Neutrophil (primary cell): ENCODE measurements around the gene L3MBTL3.

Experiments
- H3K27ac ChIP-seq: fragments of 200-600 bp; sonication (generic); 2 replicates; pipeline ENCODE4 v1.5.1; 2016; ENCODE audit warnings: mild to moderate bottlenecking, moderate library complexity
- H3K27me3 ChIP-seq: fragments of 200-600 bp; sonication (generic); 2 replicates; pipeline ENCODE4 v1.6.0; 2016; ENCODE audit warnings: mild to moderate bottlenecking
- H3K36me3 ChIP-seq: fragments of 200-600 bp; sonication (generic); 2 replicates; pipeline ENCODE4 v1.5.1; 2017
- H3K4me1 ChIP-seq, 2 experiments: fragments of 200-600 bp in 1 of 2; sonication (generic) in 1 of 2; 1 replicate in 1 of 2; 2 replicates in 1 of 2; pipeline versions ENCODE4 v1.5.1 to v1.6.1; 2013 to 2016; ENCODE audit warnings: low read depth in 1 of 2, low read length in 1 of 2, mild to moderate bottlenecking in 1 of 2, moderate library complexity in 1 of 2; ENCODE audit not compliant: control insufficient read depth in 1 of 2, insufficient read depth in 1 of 2
- H3K4me3 ChIP-seq, 2 experiments: fragments of 200-600 bp in 1 of 2; sonication (generic) in 1 of 2; 1 replicate in 1 of 2; 2 replicates in 1 of 2; pipeline ENCODE4 v1.5.1; 2013 to 2016; ENCODE audit warnings: low read depth in 1 of 2, low read length in 1 of 2, mild to moderate bottlenecking in 1 of 2, moderate library complexity in 1 of 2
- H3K9me3 ChIP-seq: fragments of 200-600 bp; sonication (generic); 2 replicates; pipeline ENCODE4 v1.5.1; 2016
- TF ChIP-seq, protein P1 (sequence below): fragments of 200-600 bp; sonication (generic); IDR thresholded peaks from 2 replicates; pipeline ENCODE4 v1.5.1; 2016; ENCODE audit warnings: antibody characterized with exemption

Gene L3MBTL3

DNA sequence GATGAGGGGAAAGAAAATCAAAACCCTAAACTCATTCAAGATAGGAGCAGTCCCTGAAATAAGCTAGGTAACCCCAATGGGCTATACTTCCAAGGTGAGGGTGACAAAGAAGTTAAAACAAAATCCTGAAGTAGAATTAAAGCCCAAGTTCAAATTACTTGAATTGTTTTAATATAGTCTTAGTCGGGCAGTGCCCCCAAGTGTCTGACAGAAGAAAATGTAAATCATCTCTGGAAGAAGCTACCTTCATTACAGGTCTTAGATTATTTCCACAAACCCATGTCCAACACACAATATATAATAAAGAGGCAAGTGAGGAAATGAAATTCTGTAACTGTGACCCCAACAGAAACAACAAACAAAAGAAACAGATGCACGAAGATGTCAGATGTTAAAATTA lies 36.8 kb upstream of the L3MBTL3 start:
- Histone ChIP-seq H3K4me1 (no peaks in the 10 kb centered on the region), H3K4me3 (no peak overlapping the region), H3K36me3 (no peaks in the 10 kb centered on the region), H3K27me3 (no peaks in the 10 kb centered on the region), H3K9me3 (no peaks in the 10 kb centered on the region), H3K27ac (no peak overlapping the region)
- TF ChIP-seq, protein P1, sequence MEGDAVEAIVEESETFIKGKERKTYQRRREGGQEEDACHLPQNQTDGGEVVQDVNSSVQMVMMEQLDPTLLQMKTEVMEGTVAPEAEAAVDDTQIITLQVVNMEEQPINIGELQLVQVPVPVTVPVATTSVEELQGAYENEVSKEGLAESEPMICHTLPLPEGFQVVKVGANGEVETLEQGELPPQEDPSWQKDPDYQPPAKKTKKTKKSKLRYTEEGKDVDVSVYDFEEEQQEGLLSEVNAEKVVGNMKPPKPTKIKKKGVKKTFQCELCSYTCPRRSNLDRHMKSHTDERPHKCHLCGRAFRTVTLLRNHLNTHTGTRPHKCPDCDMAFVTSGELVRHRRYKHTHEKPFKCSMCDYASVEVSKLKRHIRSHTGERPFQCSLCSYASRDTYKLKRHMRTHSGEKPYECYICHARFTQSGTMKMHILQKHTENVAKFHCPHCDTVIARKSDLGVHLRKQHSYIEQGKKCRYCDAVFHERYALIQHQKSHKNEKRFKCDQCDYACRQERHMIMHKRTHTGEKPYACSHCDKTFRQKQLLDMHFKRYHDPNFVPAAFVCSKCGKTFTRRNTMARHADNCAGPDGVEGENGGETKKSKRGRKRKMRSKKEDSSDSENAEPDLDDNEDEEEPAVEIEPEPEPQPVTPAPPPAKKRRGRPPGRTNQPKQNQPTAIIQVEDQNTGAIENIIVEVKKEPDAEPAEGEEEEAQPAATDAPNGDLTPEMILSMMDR: no peak

DNA sequence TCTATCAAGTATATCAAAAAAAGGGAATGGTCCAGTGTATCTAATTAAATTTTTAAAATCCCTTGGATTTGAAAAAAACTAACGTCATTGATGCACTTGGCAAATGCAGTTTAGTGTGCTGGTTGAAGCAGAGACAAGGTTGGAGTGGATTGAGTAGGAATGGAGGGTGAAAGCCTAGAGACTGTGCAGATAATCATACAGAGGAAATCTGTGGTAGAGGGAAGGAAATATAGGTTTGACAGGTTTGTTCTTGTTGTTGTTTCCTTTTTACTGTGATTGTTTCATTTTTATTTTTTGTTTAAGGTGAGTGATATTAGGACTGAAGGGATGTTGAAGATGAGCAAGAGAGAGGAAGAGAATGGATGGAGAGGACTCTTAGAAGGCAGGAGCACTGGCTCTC lies 29.0 kb upstream of the L3MBTL3 start:
- Histone ChIP-seq H3K27ac (no peak overlapping the region), H3K27me3 (no peaks in the 10 kb centered on the region)
- TF ChIP-seq, protein P1: no peak

DNA sequence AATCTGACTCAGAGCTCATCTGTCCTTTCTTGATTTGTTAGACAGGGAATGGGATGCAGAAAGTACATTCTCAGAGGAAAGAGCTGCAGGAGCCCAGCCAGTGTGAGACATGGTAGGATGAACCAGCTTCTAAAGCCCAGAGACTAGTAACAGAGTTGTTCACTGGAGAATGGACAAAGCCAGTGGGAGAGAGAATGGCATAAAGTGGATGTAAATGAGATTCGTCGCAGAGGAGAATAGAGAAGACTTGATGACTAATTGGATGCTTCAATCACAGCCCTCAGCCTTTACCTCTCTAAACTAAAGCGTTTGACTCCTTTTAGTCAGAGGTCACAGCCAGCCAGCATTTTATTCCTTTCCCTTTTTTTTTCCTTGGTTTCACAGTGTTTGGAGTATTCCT lies 25.5 kb upstream of the L3MBTL3 start:
- Histone ChIP-seq H3K9me3 (no peaks in the 10 kb centered on the region), H3K36me3 (no peaks in the 10 kb centered on the region), H3K4me3 (no peak overlapping the region), H3K27ac (no peak overlapping the region), H3K27me3 (no peaks in the 10 kb centered on the region), H3K4me1 (no peaks in the 10 kb centered on the region)
- TF ChIP-seq, protein P1: no peak

More for the DNA sequence above, 29.0 kb upstream of the L3MBTL3 start:
- H3K9me3 ChIP-seq: no peaks in the 10 kb centered on the region
- no peak overlapping the region for H3K4me3 ChIP-seq
- no peaks in the 10 kb centered on the region for H3K36me3 ChIP-seq
- H3K4me1 ChIP-seq: no peaks in the 10 kb centered on the region

DNA sequence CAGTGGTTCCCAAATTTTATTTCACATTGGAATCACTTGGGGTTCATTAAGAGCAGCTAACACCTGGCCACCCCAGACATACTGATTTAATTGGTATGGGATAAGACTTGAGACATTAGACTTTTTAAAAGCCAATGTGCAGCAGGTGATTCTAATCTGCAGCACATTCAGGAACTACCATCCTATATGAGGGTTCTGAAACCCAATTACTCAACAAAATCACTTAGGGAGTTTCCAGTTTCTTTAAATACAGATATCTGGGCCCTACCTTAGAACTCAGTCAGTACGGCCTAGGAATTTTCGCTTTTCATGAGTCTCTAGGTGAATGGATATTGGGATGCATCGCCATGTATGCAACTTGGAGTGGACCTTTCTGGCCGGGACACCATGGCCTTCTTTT lies 24.0 kb upstream of the L3MBTL3 start:
- Histone ChIP-seq H3K4me3 (no peak overlapping the region), H3K9me3 (no peaks in the 10 kb centered on the region), H3K4me1 (no peaks in the 10 kb centered on the region), H3K27me3 (no peaks in the 10 kb centered on the region), H3K27ac (no peak overlapping the region), H3K36me3 (no peaks in the 10 kb centered on the region)
- TF ChIP-seq, protein P1: no peak

DNA sequence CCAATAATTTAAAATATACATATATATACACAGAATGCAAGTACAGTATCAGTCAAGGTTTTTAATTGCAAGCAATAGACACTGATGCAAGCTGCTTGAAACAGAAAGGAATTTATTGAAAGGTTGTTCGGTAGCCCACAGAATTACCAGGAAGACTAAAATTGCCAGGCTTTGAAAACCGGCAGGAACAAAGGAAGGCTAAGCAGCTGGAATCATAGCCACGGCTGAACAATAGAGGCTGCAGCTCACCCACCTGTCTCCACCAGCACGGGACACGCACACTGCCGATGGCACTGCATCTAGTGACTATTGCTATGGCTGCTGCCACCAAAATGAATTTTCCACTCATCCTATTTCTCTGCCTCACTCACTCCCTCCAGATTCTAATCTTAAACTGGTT lies 22.0 kb upstream of the L3MBTL3 start:
- no peaks in the 10 kb centered on the region for H3K9me3 ChIP-seq
- no peaks in the 10 kb centered on the region for H3K36me3 ChIP-seq
- no peak overlapping the region for H3K27ac ChIP-seq
- TF ChIP-seq, protein P1: no peak
- H3K4me3 ChIP-seq: no peak overlapping the region
- H3K4me1 ChIP-seq: no peaks in the 10 kb centered on the region
- H3K27me3 ChIP-seq: no peaks in the 10 kb centered on the region
